Measurements from ENCODE around the gene CRTC2. TPM values are rescaled to one million over a fixed set of nuclear protein-coding genes. Genes with fewer than 3 reads are reported as not detected.
A peak's percentile ranks its signal among the peaks of the same experiment; 100 is the strongest.

Gene CRTC2
- total RNA-seq, 1 experiment from 2014 or later = 33.8 TPM

- ChIA-PET POLR2A (interaction anchor here (0.8 to 2.8 kb wide), 5 partner anchors 10 to 171 kb away, joined by 3 to 18 read pairs (median 3); partner anchors contain the start of genes DENND4B and RPS27), RAD21 (ENCODE audit: low non-redundant PET in 1 of 2, low total read pairs in 2 of 2, uncharacterized antibody in 2 of 2, unreplicated experiment in 2 of 2) (interaction anchor here in 1 of 2 experiments (0.9 kb wide), 1 partner anchor 14 kb away, joined by 3 read pairs; the partner anchor contains the start of gene JTB), CTCF (interaction anchor here (0.8 to 2.1 kb wide), 2 partner anchors 18 to 23 kb away, joined by 3 to 9 read pairs; partner anchors contain the start of gene DENND4B)
- Histone ChIP-seq H2AFZ (ENCODE audit: low read depth, low read length, poor library complexity, severe bottlenecking) (no peak overlapping the region), H3K36me3 (ENCODE audit: control insufficient read depth in 1 of 2, insufficient read depth in 2 of 2, low read length in 2 of 2) (peaks cover 5 to 11% of the 10 kb centered on the region in 2 experiments; a peak in 1 of 4 replicates), H3K4me3 (replicated peaks in 1 of 2; ENCODE audit: low read depth in 1 of 2, low read length in 2 of 2) (peak overlapping the region; percentile 94 to 97), H3K27me3 (ENCODE audit: insufficient read depth, low read length) (no peaks in the 10 kb centered on the region), H3K4me1 (ENCODE audit: control insufficient read depth in 1 of 2, insufficient read depth in 2 of 2, low read length in 2 of 2) (peaks cover 29 to 62% of the 10 kb centered on the region in 2 experiments), H3K9ac (ENCODE audit: low read length) (peak overlapping the region; percentile 96), H3K79me2 (ENCODE audit: insufficient read depth, low read length) (peaks cover 34% of the 10 kb centered on the region), H3K9me2 (ENCODE audit: insufficient read depth) (no peaks in the 10 kb centered on the region), H3K4me2 (ENCODE audit: low read length) (peak overlapping the region; percentile 86), H3K9me3 (ENCODE audit: control insufficient read depth in 1 of 2, insufficient read depth in 1 of 2, low read depth in 1 of 2, low read length in 2 of 2) (no peaks in the 10 kb centered on the region), H4K20me1 (ENCODE audit: insufficient read depth) (no peaks in the 10 kb centered on the region), H3K27ac (ENCODE audit: low read depth, low read length) (peak overlapping the region; percentile 93)
- ATAC-seq (peak; percentile 33), DNase-seq (ENCODE audit: low read depth, low spot score) (peak; percentile 56)
- intact Hi-C loops (cut with micrococcal nuclease) = loop anchor here (5.0 kb wide), 1 partner anchor 182 kb away; no protein-coding TSS in a partner anchor
- TF ChIP-seq, protein P1, sequence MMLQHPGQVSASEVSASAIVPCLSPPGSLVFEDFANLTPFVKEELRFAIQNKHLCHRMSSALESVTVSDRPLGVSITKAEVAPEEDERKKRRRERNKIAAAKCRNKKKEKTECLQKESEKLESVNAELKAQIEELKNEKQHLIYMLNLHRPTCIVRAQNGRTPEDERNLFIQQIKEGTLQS (IDR thresholded peaks at IDR 0.05) = no peak
- peak; percentile 71 for TF ChIP-seq POLR2AphosphoS5 (IDR thresholded peaks at IDR 0.05; ENCODE audit: low read depth, low read length)
- TF ChIP-seq POLR2A (IDR thresholded peaks at IDR 0.05; ENCODE audit: borderline replicate concordance, extremely low read depth, insufficient read depth, insufficient read length) = peak; percentile 20
- BruUV-seq (replicated peaks) = no TSS peak
Observed at GRCh38 chr1:153963850-153964331, 5.5 kb upstream of the CRTC2 start.

DNA sequence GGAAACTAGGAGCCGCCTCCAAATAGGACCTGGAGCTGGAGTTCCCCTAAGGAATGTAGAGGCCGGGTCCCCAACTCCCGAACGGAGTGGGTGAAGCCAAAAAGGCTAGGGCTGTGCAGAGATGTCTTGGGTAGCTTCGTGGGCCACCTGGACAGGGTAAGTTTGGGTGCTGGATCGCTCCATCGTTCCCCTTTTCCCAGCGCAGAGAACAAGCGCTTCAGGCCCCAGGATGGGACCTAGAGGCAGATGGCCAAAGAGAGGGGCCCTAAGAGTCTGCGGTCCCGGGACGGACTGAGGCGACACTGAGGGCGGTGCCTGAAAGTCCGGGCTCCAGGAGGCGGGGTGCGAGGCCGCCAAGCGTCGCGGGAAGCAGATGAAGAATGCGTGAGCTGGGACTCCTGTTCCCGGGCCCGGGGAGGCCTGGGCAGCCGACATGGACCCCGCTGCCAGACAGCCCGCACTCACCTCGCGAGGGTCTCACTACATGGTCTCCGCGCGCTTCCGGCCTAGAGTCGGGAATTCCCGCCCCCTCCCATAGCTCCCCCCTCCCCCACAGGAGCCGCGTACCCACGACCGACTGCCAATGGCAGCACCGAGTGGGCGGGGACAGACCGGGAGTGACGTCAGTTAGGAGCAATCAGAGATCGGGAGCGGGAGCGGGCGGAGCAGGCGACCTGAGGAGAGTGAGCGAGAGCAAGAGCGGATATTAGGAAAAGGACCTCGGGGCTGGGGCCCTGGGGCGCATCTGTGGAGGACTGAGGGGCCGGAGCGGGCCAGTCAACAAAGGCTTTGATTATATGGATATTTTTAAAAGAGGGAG is 4.8 kb upstream of the CRTC2 start, which contains the start of gene SLC39A1:
Gene SLC39A1, minus strand, starts transcription at position 508 of the 820 bp plus-strand sequence. CDS start 822 bp downstream, outside the sequence.
- DNase-seq (ENCODE audit: low read depth, low spot score) = peak; percentile 94
- peak within 1 kb of the TSS; percentile 93 for H3K27ac ChIP-seq (ENCODE audit: low read depth, low read length)
- BruUV-seq (replicated peaks) = TSS peak; percentile 43
- H3K9me3 ChIP-seq (ENCODE audit: control insufficient read depth in 1 of 2, insufficient read depth in 1 of 2, low read depth in 1 of 2, low read length in 2 of 2) = no peaks in the 10 kb centered on the region
- H3K9me2 ChIP-seq (ENCODE audit: insufficient read depth) = no peaks in the 10 kb centered on the region
- peaks cover 26 to 61% of the 10 kb centered on the region in 2 experiments for H3K4me1 ChIP-seq (ENCODE audit: control insufficient read depth in 1 of 2, insufficient read depth in 2 of 2, low read length in 2 of 2)
- intact Hi-C loops (cut with micrococcal nuclease) = loop anchor here (5.0 kb wide), 1 partner anchor 181 kb away; no protein-coding TSS in a partner anchor
- H3K36me3 ChIP-seq (ENCODE audit: control insufficient read depth in 1 of 2, insufficient read depth in 2 of 2, low read length in 2 of 2) = peaks cover 5 to 11% of the 10 kb centered on the region in 2 experiments; a peak in 1 of 4 replicates
- ChIA-PET RAD21 (ENCODE audit: low non-redundant PET in 1 of 2, low total read pairs in 2 of 2, uncharacterized antibody in 2 of 2, unreplicated experiment in 2 of 2) (interaction anchor here in 1 of 2 experiments (0.9 kb wide), 1 partner anchor 14 kb away, joined by 3 read pairs; the partner anchor contains the start of gene JTB), CTCF (interaction anchor here (0.8 to 2.1 kb wide), 2 partner anchors 17 to 24 kb away, joined by 3 to 9 read pairs; partner anchors contain the start of gene DENND4B), POLR2A (interaction anchor here (0.8 to 2.8 kb wide), 6 partner anchors 11 to 41 kb away, joined by 3 to 18 read pairs (median 4); partner anchors contain the start of genes DENND4B, GATAD2B and RPS27)
- ATAC-seq = peak; percentile 69
- no peak within 1 kb of the TSS for H2AFZ ChIP-seq (ENCODE audit: low read depth, low read length, poor library complexity, severe bottlenecking)
- H4K20me1 ChIP-seq (ENCODE audit: insufficient read depth) = no peaks in the 10 kb centered on the region
- H3K9ac ChIP-seq (ENCODE audit: low read length) = peak within 1 kb of the TSS; percentile 96
- TF ChIP-seq, protein P1 (IDR thresholded peaks at IDR 0.05) = no peak
- TF ChIP-seq TCF7L2 (IDR thresholded peaks at IDR 0.05; ENCODE audit: borderline replicate concordance, extremely low read depth, insufficient read depth, insufficient read length) (no peak), CEBPB (IDR thresholded peaks at IDR 0.05; ENCODE audit: low read depth) (no peak), SRF (IDR thresholded peaks at IDR 0.05; ENCODE audit: low read depth) (no peak), POLR2A (IDR thresholded peaks at IDR 0.05; ENCODE audit: borderline replicate concordance, extremely low read depth, insufficient read depth, insufficient read length) (peak; percentile 90), EZH2phosphoT487 (IDR thresholded peaks at IDR 0.05; ENCODE audit: borderline replicate concordance) (no peak), FOSL1 (IDR thresholded peaks at IDR 0.05; ENCODE audit: low read depth) (no peak), SIN3A (IDR thresholded peaks at IDR 0.05; ENCODE audit: low read depth) (no peak), ZFX (IDR thresholded peaks at IDR 0.05) (peak; percentile 62; the same call in 1 of the 2 replicates), POLR2AphosphoS5 (IDR thresholded peaks at IDR 0.05; ENCODE audit: low read depth, low read length) (peak; percentile 83), RAD21 (IDR thresholded peaks at IDR 0.05; ENCODE audit: low read depth) (no peak), EZH2 (IDR thresholded peaks at IDR 0.05) (no peak), YY1 (IDR thresholded peaks at IDR 0.05; ENCODE audit: extremely low read depth, insufficient replicate concordance, low read depth, low read length) (peak; percentile 41)
- no peaks in the 10 kb centered on the region for H3K27me3 ChIP-seq (ENCODE audit: insufficient read depth, low read length)
- peak within 1 kb of the TSS; percentile 86 for H3K4me2 ChIP-seq (ENCODE audit: low read length)
- peak within 1 kb of the TSS; percentile 94 to 97 for H3K4me3 ChIP-seq (replicated peaks in 1 of 2; ENCODE audit: low read depth in 1 of 2, low read length in 2 of 2)
- H3K79me2 ChIP-seq (ENCODE audit: insufficient read depth, low read length) = peaks cover 34% of the 10 kb centered on the region
